ENCODE results near the gene GPATCH2L.

DNA sequence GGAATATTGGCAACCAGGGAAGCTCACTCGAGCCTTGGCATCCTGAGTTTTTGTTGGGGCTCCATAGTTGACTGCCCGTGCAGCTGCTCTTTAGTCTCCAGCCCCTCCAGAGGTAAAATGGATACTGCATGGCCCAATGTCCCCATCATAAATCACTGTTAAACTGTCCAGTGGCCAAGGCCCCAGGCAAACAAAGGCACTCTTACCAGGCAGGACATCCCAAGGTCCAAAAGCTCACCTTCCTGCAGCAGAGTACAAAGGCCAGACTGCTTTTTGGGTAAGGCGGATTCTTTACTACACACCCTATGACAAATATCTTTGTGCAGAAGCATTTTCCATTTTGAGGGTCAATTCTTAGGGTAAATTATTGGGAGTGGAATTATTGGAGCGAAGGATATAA lies 81.1 kb downstream of the GPATCH2L start:
- TF ChIP-seq, protein P1, sequence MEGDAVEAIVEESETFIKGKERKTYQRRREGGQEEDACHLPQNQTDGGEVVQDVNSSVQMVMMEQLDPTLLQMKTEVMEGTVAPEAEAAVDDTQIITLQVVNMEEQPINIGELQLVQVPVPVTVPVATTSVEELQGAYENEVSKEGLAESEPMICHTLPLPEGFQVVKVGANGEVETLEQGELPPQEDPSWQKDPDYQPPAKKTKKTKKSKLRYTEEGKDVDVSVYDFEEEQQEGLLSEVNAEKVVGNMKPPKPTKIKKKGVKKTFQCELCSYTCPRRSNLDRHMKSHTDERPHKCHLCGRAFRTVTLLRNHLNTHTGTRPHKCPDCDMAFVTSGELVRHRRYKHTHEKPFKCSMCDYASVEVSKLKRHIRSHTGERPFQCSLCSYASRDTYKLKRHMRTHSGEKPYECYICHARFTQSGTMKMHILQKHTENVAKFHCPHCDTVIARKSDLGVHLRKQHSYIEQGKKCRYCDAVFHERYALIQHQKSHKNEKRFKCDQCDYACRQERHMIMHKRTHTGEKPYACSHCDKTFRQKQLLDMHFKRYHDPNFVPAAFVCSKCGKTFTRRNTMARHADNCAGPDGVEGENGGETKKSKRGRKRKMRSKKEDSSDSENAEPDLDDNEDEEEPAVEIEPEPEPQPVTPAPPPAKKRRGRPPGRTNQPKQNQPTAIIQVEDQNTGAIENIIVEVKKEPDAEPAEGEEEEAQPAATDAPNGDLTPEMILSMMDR (IDR thresholded peaks at IDR 0.05) = no peak
- no peak for TF ChIP-seq EP300 (IDR thresholded peaks at IDR 0.05)
- no peak for TF ChIP-seq POLR2AphosphoS5 (IDR thresholded peaks at IDR 0.05)
